HepG2 (cell line): ENCODE results near the gene SETD1A. TPM values are rescaled to one million over a fixed set of nuclear protein-coding genes. Genes with fewer than 3 reads are reported as not detected.

Experiments
- CHD4 ChIP-seq: fragments of 200-600 bp; sonication (generic); IDR thresholded peaks from 2 replicates; pipeline ENCODE4 v1.7.0; 2017; ENCODE audit warnings: mild to moderate bottlenecking, low read length, borderline replicate concordance
- ELF4 ChIP-seq: sonication (generic); formaldehyde crosslinking; IDR thresholded peaks from 2 replicates; pipeline ENCODE4 v1.5.0; 2020; ENCODE audit warnings: missing genetic modification reagents, mild to moderate bottlenecking, moderate library complexity, borderline replicate concordance
- HDAC2 ChIP-seq: sonication (generic); formaldehyde crosslinking; IDR thresholded peaks from 2 replicates; pipeline ENCODE4 v1.4.0; 2020; ENCODE audit warnings: missing genetic modification reagents
- HINFP ChIP-seq: sonication (generic); formaldehyde crosslinking; IDR thresholded peaks from 2 replicates; pipeline ENCODE4 v1.4.0; 2020; ENCODE audit warnings: low read depth, mild to moderate bottlenecking, missing genetic modification reagents
- HNF1A ChIP-seq, 2 experiments: sonication (generic) in 1 of 2; formaldehyde crosslinking in 1 of 2; IDR thresholded peaks; 2 replicates each; pipeline versions ENCODE4 v1.4.0 to v1.6.1; 2016 to 2020; ENCODE audit warnings: borderline replicate concordance in 1 of 2, low read depth in 1 of 2, mild to moderate bottlenecking in 1 of 2, missing genetic modification reagents in 1 of 2
- MED1 ChIP-seq: sonication (generic); formaldehyde crosslinking; IDR thresholded peaks from 2 replicates; pipeline ENCODE4 v1.4.0; 2020; ENCODE audit warnings: missing genetic modification reagents
- NFKBIZ ChIP-seq: IDR thresholded peaks from 2 replicates; pipeline ENCODE4 v1.6.1; 2018; ENCODE audit warnings: missing genetic modification reagents, missing compliant biosample characterization
- SP1 ChIP-seq, 2 experiments: fragments of 450-650 bp in 1 of 2; sonication (generic) in 1 of 2; formaldehyde crosslinking in 1 of 2; IDR thresholded peaks; 2 replicates each; pipeline versions ENCODE4 v1.4.0 to v1.6.1; 2016 to 2020; ENCODE audit warnings: missing genetic modification reagents in 1 of 2
- TAF1 ChIP-seq: sonication (generic); formaldehyde crosslinking; IDR thresholded peaks from 2 replicates; pipeline ENCODE4 v1.4.0; 2020; ENCODE audit warnings: missing genetic modification reagents
- THAP9 ChIP-seq: sonication (generic); formaldehyde crosslinking; IDR thresholded peaks from 2 replicates; pipeline ENCODE4; 2020; ENCODE audit warnings: missing genetic modification reagents, mild to moderate bottlenecking, borderline replicate concordance
- U2AF2 ChIP-seq: fragments of 200-400 bp; formaldehyde crosslinking; IDR thresholded peaks from 2 replicates; pipeline ENCODE4 v1.6.1; 2017; ENCODE audit warnings: low read depth, mild to moderate bottlenecking, low read length
- ZNF572 ChIP-seq: sonication (generic); formaldehyde crosslinking; IDR thresholded peaks from 2 replicates; pipeline ENCODE4 v1.5.1; 2020; ENCODE audit warnings: mild to moderate bottlenecking, missing genetic modification reagents
- ZNF614 ChIP-seq: IDR thresholded peaks from 2 replicates; pipeline ENCODE4 v1.6.1; 2018; ENCODE audit warnings: missing biosample characterization, missing genetic modification reagents, inconsistent platforms, borderline replicate concordance
- polyA plus RNA-seq, 8 experiments: library from polyadenylated mRNA; depleted of rRNA in 3 of 8; stranded (reverse) in 7 of 8; unstranded in 1 of 8; fragments of >200 nt; fragmentation: Illumina TruSeq in 4 of 8; extraction: Trizol in 4 of 8; gene quantifications; 2 replicates each; pipeline versions ENCODE4 v1.2.1 to v1.2.3, GENCODE V29; 2011 to 2016; ENCODE audit warnings: low read depth in 4 of 8, missing spikeins in 1 of 8, mixed read lengths in 1 of 8; ENCODE audit not compliant: insufficient read depth in 1 of 8
- total RNA-seq, 5 experiments: library from RNA; depleted of rRNA; stranded (reverse); fragments of >200 nt; fragmentation: Illumina TruSeq; extraction: Trizol; gene quantifications; 2 replicates each; pipeline ENCODE4 v1.2.3, GENCODE V29; 2016; ENCODE audit warnings: low read depth in 1 of 5
- TF ChIP-seq, protein P1 (sequence below): sonication (generic); formaldehyde crosslinking; IDR thresholded peaks from 2 replicates; pipeline ENCODE4 v1.8.0; 2022; ENCODE audit warnings: missing genetic modification reagents, mild to moderate bottlenecking, inconsistent platforms, borderline replicate concordance
- TF ChIP-seq, protein P2 (sequence below): IDR thresholded peaks from 2 replicates; pipeline ENCODE4 v1.6.1; 2016; ENCODE audit warnings: mild to moderate bottlenecking, missing biosample characterization, missing genetic modification reagents

SETD1A gene
- total and polyA plus RNA-seq, 2 of the 13 experiments (the other 11 are each of a cell fraction or from before 2014, with no cell fraction given), result 3.8 to 5.6 TPM

GRCh38 chr16:30957456-30958174 lies at the start of gene SETD1A (continued):
- TF ChIP-seq HINFP, result peak; percentile 42; the same call in 1 of the 2 replicates
- TF ChIP-seq ZNF572 (CRISPR knock-in tag), result peak; percentile 58; the same call in 1 of the 2 replicates
- TF ChIP-seq HNF1A (IDR thresholded peaks at IDR 0.05; ENCODE audit: low read depth), result peak; percentile 34; the same call in 1 of the 2 replicates
- TF ChIP-seq HNF1A (CRISPR knock-in tag; IDR thresholded peaks at IDR 0.05; ENCODE audit: borderline replicate concordance), result no peak
- TF ChIP-seq SP1 (IDR thresholded peaks at IDR 0.05), result no peak
- TF ChIP-seq SP1 (CRISPR knock-in tag; IDR thresholded peaks at IDR 0.05), result peak; percentile 99
- peak; percentile 10; the same call in 1 of the 2 replicates for TF ChIP-seq MED1 (CRISPR knock-in tag)
- no peak for TF ChIP-seq CHD4
- peak; percentile 66 for TF ChIP-seq HDAC2 (CRISPR knock-in tag)
- TF ChIP-seq, protein P1, sequence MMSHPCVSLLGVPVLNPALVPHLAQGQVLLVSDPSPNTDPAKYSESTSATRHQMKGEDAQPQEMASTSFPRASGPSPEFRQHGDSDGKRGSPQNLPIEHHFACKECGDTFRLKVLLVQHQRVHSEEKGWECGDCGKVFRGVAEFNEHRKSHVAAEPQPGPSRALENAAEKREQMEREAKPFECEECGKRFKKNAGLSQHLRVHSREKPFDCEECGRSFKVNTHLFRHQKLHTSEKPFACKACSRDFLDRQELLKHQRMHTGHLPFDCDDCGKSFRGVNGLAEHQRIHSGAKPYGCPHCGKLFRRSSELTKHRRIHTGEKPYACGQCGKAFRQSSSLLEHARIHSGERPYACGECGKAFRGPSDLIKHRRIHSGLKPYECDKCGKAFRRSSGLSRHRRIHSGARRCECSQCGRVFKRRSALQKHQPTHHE (CRISPR knock-in tag), result peak; percentile 68; the same call in 1 of the 2 replicates
- peak; percentile 75; the same call in 1 of the 2 replicates for TF ChIP-seq THAP9
- peak; percentile 47; the same call in 1 of the 2 replicates for TF ChIP-seq NFKBIZ (CRISPR knock-in tag)
- 0 out of 2 replicates have a peak, but pooled peaks have one; percentile 6 for TF ChIP-seq ELF4 (CRISPR knock-in tag)
- peak; percentile 55 for TF ChIP-seq TAF1
- peak; percentile 69; the same call in 1 of the 2 replicates for TF ChIP-seq U2AF2
- TF ChIP-seq ZNF614, result no peak; the same call in 1 of the 2 replicates
- TF ChIP-seq, protein P2, sequence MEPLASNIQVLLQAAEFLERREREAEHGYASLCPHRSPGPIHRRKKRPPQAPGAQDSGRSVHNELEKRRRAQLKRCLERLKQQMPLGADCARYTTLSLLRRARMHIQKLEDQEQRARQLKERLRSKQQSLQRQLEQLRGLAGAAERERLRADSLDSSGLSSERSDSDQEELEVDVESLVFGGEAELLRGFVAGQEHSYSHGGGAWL (CRISPR knock-in tag), result peak; percentile 25; the same call in 1 of the 2 replicates
